Right renal cortex interstitium (tissue), 3 donors: ENCODE results near the gene FAM83G. TPM values are rescaled to one million over a fixed set of nuclear protein-coding genes. Genes with fewer than 3 reads are reported as not detected.

Experiments
- DNase-seq, 3 donors: peaks; one replicate each; pipeline ENCODE4 v3.0.0-alpha.2; 2013; ENCODE audit warnings: low read depth in 3 of 3, low spot score in 2 of 3
- polyA plus RNA-seq, 3 donors: library from polyadenylated mRNA; unstranded; fragments of 120-200 nt; gene quantifications; one replicate each; pipeline ENCODE4 v1.2.1, GENCODE V29; 2013; ENCODE audit not compliant: insufficient read length in 3 of 3

The FAM83G gene
- polyA plus RNA-seq, 3 donors = 5.8 to 7.1 (median 5.9) TPM

- DNase-seq = no peak
These were observed 10.5 kb downstream of the FAM83G start for GRCh38 chr17:18993905-18994526.

- DNase-seq = no peak
These were observed 12.0 kb downstream of the FAM83G start for GRCh38 chr17:18992454-18993130.

- no peak for DNase-seq
These were observed 12.8 kb downstream of the FAM83G start for GRCh38 chr17:18991531-18992315.

GRCh38 chr17:18990331-18990730, 14.2 kb downstream of the FAM83G start:
- no peak for DNase-seq

GRCh38 chr17:18988546-18989173, 15.9 kb downstream of the FAM83G start:
- DNase-seq = no peak

- no peak for DNase-seq
These were observed 16.6 kb downstream of the FAM83G start for GRCh38 chr17:18987862-18988545.

GRCh38 chr17:18987230-18987610, 17.3 kb downstream of the FAM83G start:
- no peak for DNase-seq

GRCh38 chr17:18986541-18987229, 17.9 kb downstream of the FAM83G start:
- no peak for DNase-seq

- DNase-seq = no peak
These were observed 19.1 kb downstream of the FAM83G start for GRCh38 chr17:18985475-18985874.

GRCh38 chr17:18984273-18985114, 20.1 kb downstream of the FAM83G start:
- DNase-seq = no peak

- DNase-seq = no peak
These were observed 22.7 kb downstream of the FAM83G start for GRCh38 chr17:18981642-18982424.

- no peak for DNase-seq
These were observed 23.3 kb downstream of the FAM83G start for GRCh38 chr17:18981335-18981641.

GRCh38 chr17:18980682-18981334, 23.8 kb downstream of the FAM83G start:
- no peak for DNase-seq

- no peak for DNase-seq
These were observed 25.9 kb downstream of the FAM83G start for GRCh38 chr17:18978655-18979054.

- DNase-seq = no peak
These were observed 26.5 kb downstream of the FAM83G start for GRCh38 chr17:18978050-18978449.

GRCh38 chr17:18977646-18978045, 26.9 kb downstream of the FAM83G start:
- no peak for DNase-seq

GRCh38 chr17:18977021-18977420, 27.5 kb downstream of the FAM83G start:
- no peak for DNase-seq

GRCh38 chr17:18976201-18976600, 28.4 kb downstream of the FAM83G start:
- no peak for DNase-seq
